K562 (cell line): ENCODE data around the gene ATXN1. TPM values are rescaled to one million over a fixed set of nuclear protein-coding genes. Genes with fewer than 3 reads are reported as not detected.
A peak's percentile ranks its signal among the peaks of the same experiment; 100 is the strongest.

Source experiments
- CBX3 ChIP-seq, 2 experiments: IDR thresholded peaks; 1 replicate in 1 of 2; 2 replicates in 1 of 2; pipeline ENCODE4 v1.6.1; 2012; ENCODE audit warnings: inconsistent platforms in 2 of 2, low read length in 2 of 2, borderline replicate concordance in 1 of 2, control low read depth in 1 of 2
- CREBBP ChIP-seq: IDR thresholded peaks from one replicate; pipeline ENCODE4 v1.6.1; 2012; ENCODE audit warnings: low read depth, mild to moderate bottlenecking, control low read depth, inconsistent platforms, low read length
- CTBP1 ChIP-seq: fragments of 450-650 bp; IDR thresholded peaks from 2 replicates; pipeline ENCODE4 v1.6.1; 2016; ENCODE audit warnings: borderline replicate concordance
- ELF4 ChIP-seq: fragments of 450-650 bp; formaldehyde crosslinking; IDR thresholded peaks from 2 replicates; pipeline ENCODE4 v1.4.0; 2022; ENCODE audit warnings: missing genetic modification characterization
- ETV1 ChIP-seq: fragments of 450-650 bp; conservative IDR thresholded peaks from 2 replicates; pipeline ENCODE4 v1.6.1; 2016; ENCODE audit warnings: missing genetic modification characterization, control low read depth, low read depth, missing compliant biosample characterization
- JUND ChIP-seq, 2 experiments: IDR thresholded peaks; 2 replicates in 1 of 2; 3 replicates in 1 of 2; pipeline ENCODE4 v1.6.1; 2011; ENCODE audit warnings: borderline replicate concordance in 2 of 2, low read depth in 2 of 2, low read length in 2 of 2, improper control_type of control experiment in 1 of 2, missing biosample characterization in 1 of 2, missing genetic modification characterization in 1 of 2, missing genetic modification reagents in 1 of 2
- NCOA6 ChIP-seq: fragments of 450-650 bp; IDR thresholded peaks from 2 replicates; pipeline ENCODE4 v1.6.1; 2017; ENCODE audit warnings: mild to moderate bottlenecking
- NR3C1 ChIP-seq: sonication (generic); formaldehyde crosslinking; IDR thresholded peaks from 2 replicates; pipeline ENCODE4 v1.8.1; 2022; ENCODE audit warnings: missing genetic modification reagents
- NR4A1 ChIP-seq, 2 experiments: fragments of 250-450 bp in 1 of 2; fragments of 450-650 bp in 1 of 2; sonication (Bioruptor Pico) in 1 of 2; IDR thresholded peaks; 2 replicates each; pipeline versions ENCODE4 v1.4.0 to v1.6.1; 2016 to 2020; ENCODE audit warnings: mild to moderate bottlenecking in 2 of 2, missing compliant biosample characterization in 1 of 2, missing genetic modification characterization in 1 of 2, moderate library complexity in 1 of 2
- ZBTB49 ChIP-seq: sonication (generic); formaldehyde crosslinking; IDR thresholded peaks from 2 replicates; pipeline ENCODE4 v1.8.0; 2022; ENCODE audit warnings: missing genetic modification reagents, mild to moderate bottlenecking, borderline replicate concordance
- ZNF551 ChIP-seq: fragments of 250-450 bp; sonication (Bioruptor Pico); IDR thresholded peaks from 2 replicates; pipeline ENCODE4 v1.5.0; 2021; ENCODE audit warnings: mild to moderate bottlenecking, moderate library complexity
- polyA plus RNA-seq, 8 experiments: library from polyadenylated mRNA; depleted of rRNA in 4 of 8; stranded (reverse) in 5 of 8; unstranded in 3 of 8; fragments of >200 nt; fragmentation: Nextera tagmentation in 2 of 8; fragmentation: Illumina TruSeq in 1 of 8; extraction: Ambion mirVana in 2 of 8; extraction: Trizol in 1 of 8; gene quantifications; 2 replicates each; pipeline versions ENCODE4 v1.2.1 to v1.2.3, GENCODE V29; 2011 to 2014; ENCODE audit warnings: inconsistent platforms in 1 of 8, missing spikeins in 1 of 8
- total RNA-seq, 7 experiments: library from RNA; depleted of rRNA in 6 of 7; stranded (reverse); fragments of >200 nt in 6 of 7; fragmentation: Illumina TruSeq in 2 of 7; extraction: Trizol in 2 of 7; gene quantifications; 2 replicates each; pipeline versions ENCODE4 v1.2.1 to v1.2.3, GENCODE V29; 2011 to 2021; ENCODE audit warnings: low replicate concordance in 1 of 7
- TF ChIP-seq, protein P1 (sequence below): sonication (generic); formaldehyde crosslinking; IDR thresholded peaks from 2 replicates; pipeline ENCODE4 v1.8.1; 2023; ENCODE audit warnings: mild to moderate bottlenecking, missing genetic modification reagents
- TF ChIP-seq, protein P2 (sequence below): fragments of 250-450 bp; sonication (Bioruptor Pico); IDR thresholded peaks from 2 replicates; pipeline ENCODE4 v1.4.0; 2020

ATXN1 gene
- total and polyA plus RNA-seq, 9 of the 15 experiments (the other 6 are each of a cell fraction or from before 2014, with no cell fraction given): under 0.01 to 1.2 (median 0.58) TPM

- TF ChIP-seq ZNF551 (CRISPR knock-in tag) (peak; percentile 33; the same call in 1 of the 2 replicates), ETV1 (peak; percentile 83), ZBTB49 (CRISPR knock-in tag) (no peak; the same call in 1 of the 2 replicates), ELF4 (peak; percentile 96), NR4A1 (CRISPR knock-in tag; IDR thresholded peaks at IDR 0.05) (peak; percentile 84; the same call in 1 of the 2 replicates), NR4A1 (tag; IDR thresholded peaks at IDR 0.05) (peak; percentile 47; the same call in 1 of the 2 replicates), JUND (IDR thresholded peaks at IDR 0.05; ENCODE audit: borderline replicate concordance, low read depth, low read length) (peak; percentile 70), JUND (tag; IDR thresholded peaks at IDR 0.05; ENCODE audit: borderline replicate concordance, low read depth, low read length) (no peak), NR3C1 (CRISPR knock-in tag) (no peak), CREBBP (no peak), NCOA6 (no peak), CTBP1 (peak; percentile 80), CBX3 (IDR thresholded peaks at IDR 0.05; ENCODE audit: borderline replicate concordance in 1 of 2, low read length in 2 of 2) (peak in 1 of 2 experiments; percentile 83; a peak in 2 of 3 replicates)
- TF ChIP-seq, protein P1, sequence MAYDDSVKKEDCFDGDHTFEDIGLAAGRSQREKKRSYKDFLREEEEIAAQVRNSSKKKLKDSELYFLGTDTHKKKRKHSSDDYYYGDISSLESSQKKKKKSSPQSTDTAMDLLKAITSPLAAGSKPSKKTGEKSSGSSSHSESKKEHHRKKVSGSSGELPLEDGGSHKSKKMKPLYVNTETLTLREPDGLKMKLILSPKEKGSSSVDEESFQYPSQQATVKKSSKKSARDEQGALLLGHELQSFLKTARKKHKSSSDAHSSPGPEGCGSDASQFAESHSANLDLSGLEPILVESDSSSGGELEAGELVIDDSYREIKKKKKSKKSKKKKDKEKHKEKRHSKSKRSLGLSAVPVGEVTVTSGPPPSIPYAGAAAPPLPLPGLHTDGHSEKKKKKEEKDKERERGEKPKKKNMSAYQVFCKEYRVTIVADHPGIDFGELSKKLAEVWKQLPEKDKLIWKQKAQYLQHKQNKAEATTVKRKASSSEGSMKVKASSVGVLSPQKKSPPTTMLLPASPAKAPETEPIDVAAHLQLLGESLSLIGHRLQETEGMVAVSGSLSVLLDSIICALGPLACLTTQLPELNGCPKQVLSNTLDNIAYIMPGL (CRISPR knock-in tag): no peak
- TF ChIP-seq, protein P2, sequence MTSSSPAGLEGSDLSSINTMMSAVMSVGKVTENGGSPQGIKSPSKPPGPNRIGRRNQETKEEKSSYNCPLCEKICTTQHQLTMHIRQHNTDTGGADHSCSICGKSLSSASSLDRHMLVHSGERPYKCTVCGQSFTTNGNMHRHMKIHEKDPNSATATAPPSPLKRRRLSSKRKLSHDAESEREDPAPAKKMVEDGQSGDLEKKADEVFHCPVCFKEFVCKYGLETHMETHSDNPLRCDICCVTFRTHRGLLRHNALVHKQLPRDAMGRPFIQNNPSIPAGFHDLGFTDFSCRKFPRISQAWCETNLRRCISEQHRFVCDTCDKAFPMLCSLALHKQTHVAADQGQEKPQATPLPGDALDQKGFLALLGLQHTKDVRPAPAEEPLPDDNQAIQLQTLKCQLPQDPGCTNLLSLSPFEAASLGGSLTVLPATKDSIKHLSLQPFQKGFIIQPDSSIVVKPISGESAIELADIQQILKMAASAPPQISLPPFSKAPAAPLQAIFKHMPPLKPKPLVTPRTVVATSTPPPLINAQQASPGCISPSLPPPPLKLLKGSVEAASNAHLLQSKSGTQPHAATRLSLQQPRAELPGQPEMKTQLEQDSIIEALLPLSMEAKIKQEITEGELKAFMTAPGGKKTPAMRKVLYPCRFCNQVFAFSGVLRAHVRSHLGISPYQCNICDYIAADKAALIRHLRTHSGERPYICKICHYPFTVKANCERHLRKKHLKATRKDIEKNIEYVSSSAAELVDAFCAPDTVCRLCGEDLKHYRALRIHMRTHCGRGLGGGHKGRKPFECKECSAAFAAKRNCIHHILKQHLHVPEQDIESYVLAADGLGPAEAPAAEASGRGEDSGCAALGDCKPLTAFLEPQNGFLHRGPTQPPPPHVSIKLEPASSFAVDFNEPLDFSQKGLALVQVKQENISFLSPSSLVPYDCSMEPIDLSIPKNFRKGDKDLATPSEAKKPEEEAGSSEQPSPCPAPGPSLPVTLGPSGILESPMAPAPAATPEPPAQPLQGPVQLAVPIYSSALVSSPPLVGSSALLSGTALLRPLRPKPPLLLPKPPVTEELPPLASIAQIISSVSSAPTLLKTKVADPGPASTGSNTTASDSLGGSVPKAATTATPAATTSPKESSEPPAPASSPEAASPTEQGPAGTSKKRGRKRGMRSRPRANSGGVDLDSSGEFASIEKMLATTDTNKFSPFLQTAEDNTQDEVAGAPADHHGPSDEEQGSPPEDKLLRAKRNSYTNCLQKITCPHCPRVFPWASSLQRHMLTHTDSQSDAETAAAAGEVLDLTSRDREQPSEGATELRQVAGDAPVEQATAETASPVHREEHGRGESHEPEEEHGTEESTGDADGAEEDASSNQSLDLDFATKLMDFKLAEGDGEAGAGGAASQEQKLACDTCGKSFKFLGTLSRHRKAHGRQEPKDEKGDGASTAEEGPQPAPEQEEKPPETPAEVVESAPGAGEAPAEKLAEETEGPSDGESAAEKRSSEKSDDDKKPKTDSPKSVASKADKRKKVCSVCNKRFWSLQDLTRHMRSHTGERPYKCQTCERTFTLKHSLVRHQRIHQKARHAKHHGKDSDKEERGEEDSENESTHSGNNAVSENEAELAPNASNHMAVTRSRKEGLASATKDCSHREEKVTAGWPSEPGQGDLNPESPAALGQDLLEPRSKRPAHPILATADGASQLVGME (CRISPR knock-in tag): peak; percentile 83
Observed at GRCh38 chr6:16265351-16266341, 495.6 kb downstream of the ATXN1 start (continued).
